ENCODE measurements around the gene NFKBIE.
"Not testable (repeated sequence)": the region's sequence is repeated elsewhere in the genome, so short reads cannot be mapped to it uniquely, and the experiment has no call there.

Gene NFKBIE

DNA sequence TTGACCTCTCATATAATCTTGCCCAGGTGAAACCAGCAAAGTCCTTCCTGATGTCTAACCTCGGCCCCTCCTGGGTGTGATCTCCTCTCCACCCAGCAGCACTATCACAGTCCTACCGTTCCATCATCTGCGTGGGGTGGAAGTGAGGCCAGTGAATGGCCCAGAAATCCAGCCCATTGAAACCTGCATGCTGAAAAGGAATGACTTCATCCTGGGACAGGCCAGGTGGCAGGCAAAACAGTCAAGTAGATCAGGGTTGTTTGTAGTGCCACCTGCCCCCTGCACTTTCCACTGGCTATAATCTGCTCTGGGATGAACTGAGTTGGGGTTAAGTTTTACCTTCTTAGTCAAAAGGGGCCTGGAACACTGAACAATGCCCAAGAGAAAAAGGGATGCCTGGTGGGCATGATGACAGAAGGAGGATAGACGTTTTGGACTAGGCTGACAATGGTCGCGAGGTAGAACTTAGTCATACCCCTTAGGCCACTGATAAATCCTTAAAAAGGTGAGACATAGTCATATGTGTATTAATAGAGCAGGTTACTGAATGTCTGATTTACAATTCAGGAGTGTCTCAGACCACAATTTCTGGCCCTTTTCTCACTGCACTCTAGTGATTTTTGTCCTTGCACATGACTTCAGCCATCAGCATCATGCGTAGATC is 26.5 kb downstream of the NFKBIE start:
- DNase-seq, result no peak

DNA sequence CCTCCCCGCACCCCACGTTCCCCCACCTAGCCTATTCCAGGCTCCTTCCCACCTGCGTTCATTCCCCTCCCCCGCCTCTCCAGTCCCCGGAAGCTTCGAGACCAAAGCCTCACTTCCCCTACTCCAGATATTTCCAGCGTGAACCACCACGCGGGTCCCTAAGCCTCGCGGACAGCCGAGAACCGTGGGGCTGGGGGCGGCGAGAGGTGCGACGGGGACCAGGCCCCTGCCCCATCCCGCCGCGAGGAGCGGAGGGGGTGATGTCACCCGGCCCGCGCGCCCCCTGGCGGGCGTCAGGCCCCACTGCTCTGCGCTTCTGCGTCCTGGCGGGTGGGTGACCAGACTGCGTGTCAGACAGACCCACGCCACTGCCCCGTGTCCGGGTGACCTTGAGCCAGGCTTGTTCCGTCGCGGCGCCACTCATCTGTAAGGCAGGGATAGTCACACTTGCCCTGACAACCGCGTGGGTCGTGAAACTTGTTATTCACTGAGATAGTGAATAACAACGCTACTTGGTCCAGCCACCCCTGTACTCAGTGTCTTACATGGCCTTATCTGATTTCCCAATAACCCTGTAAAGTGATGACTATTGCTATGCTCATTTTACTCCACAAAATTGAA is 27.4 kb downstream of the NFKBIE start:
- DNase-seq, result peak; percentile 56

DNA sequence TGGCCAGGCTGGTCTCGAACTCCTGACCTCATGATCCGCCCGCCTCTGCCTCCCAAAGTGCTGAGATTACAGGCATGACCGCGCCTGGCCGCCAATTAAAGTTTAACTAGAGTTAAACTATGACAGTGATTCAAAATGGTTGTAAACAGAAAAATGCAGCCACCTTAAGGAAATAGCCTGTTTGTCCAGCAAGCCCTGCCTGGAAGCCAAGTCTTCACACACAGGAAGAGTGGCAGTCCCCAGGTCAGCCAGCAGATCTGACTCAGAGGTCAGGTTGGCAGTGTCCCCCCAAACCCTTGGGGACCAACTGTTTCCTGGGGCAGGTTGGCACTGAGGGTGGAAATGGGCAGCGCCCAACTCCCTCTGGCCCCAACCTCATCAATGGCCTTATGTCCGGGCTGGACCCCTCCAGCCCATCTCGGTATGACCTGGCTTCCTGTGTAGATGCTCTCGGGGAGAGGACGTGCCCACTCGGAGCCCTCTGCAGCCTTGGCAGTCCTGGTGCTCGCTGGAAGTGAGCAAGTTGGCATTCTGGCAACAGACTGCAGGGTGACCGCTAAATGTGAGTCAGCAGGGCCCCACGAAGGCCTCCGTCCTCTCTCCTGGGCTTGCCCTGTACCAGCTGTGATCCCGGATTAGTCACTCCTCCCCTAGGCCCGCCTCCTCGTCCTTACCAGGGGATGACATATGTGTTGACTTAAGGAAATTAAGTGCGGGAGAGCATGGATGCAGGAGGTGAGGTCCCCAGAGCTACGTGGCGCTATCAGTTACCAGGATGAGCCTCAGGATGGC is 28.1 kb downstream of the NFKBIE start:
- peak; percentile 72 for DNase-seq

DNA sequence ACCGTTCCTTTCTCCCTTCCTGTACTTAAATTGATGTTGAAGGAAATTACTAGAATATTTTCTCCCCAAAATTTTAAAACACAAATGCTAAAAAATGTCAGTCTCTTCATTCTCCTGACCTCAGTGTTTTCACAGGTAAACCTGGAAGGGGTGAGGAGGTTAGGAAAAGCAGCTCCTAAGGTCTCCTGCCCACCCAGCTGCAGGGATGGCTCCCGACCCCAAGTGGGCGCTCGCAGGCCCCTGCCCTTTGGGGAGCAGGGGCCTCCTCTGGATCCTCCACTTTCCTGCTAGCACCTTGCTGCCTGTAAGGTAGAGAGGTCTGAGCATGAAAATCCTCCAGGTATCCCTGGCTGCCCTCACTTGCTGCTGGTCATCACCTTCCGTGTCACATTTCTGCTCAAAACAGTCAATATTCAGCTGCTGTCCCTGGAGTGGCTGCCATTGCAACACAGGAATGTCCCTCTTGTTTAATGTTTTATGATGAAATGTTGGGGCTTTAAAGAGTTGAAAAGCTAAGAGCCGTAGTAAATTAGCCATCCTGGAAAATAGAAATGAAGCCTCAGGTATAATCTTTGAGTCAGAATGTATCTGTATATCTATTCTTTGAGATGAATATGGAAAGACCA is 29.3 kb downstream of the NFKBIE start:
- DNase-seq, result no peak

- DNase-seq, result no peak
Observed at GRCh38 chr6:44235269-44235668, 30.1 kb downstream of the NFKBIE start.

- no peak for DNase-seq
Observed at GRCh38 chr6:44234101-44235025, 31.0 kb downstream of the NFKBIE start.

GRCh38 chr6:44233567-44234100 is 31.7 kb downstream of the NFKBIE start:
- DNase-seq, result no peak

DNA sequence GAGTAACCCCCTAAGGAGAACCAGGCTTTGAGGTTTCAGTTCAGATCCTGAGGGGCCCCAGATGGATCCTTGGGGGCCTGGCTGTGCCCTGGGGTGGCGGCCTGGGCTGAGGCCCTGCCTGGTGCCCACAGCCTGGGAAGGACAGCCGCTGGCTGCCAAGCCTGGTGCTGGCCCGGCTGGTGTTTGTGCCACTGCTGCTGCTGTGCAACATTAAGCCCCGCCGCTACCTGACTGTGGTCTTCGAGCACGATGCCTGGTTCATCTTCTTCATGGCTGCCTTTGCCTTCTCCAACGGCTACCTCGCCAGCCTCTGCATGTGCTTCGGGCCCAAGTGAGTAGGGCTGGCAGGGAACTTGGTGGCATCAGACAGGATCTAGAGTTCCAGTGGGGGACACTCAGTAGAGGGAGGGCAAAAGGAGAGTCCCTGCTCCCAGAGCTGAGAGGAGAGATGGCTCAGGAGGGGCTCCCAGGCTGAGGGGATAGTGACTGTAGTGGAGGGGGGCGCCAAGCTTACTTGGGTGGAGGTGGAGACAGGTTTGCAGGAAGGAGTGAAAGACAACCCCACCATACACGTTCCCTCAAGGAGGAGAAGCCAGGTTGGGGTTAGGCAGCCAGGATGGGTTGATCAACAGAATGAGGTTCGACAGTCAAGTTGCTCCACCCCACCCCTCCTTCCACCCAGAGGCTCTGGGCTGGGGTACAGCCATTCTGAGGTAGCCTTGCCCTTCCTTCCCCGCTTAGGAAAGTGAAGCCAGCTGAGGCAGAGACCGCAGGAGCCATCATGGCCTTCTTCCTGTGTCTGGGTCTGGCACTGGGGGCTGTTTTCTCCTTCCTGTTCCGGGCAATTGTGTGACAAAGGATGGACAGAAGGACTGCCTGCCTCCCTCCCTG is 32.4 kb downstream of the NFKBIE start:
- DNase-seq, result no peak

GRCh38 chr6:44231426-44231825 is 33.9 kb downstream of the NFKBIE start:
- not testable (repeated sequence) for DNase-seq

DNA sequence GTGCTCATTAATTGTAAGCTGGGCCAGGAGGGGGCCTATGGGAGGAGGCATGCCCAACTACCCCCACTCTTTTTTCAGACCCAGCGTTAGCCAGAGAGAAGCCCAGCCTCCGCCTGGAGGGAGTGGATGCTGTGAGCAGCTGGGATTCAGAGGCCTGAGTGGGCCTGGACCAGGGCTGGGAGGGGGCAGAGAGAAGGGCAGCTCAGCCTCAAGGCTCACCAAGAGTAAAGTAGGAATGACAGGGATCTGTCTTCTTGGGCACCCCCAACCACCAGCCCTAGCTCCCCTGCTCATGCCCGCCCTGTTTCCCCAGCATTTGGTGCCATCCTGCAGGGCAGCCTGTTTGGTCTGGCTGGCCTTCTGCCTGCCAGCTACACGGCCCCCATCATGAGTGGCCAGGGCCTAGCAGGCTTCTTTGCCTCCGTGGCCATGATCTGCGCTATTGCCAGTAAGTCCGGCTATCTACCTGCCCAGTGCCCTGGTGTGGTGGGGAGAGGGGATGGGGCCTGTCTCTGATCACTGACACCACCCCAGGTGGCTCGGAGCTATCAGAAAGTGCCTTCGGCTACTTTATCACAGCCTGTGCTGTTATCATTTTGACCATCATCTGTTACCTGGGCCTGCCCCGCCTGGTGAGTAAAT is 35.2 kb downstream of the NFKBIE start:
- DNase-seq, result no peak

GRCh38 chr6:44229376-44230033 is 35.8 kb downstream of the NFKBIE start:
- DNase-seq, result no peak

- DNase-seq, result no peak
Observed at GRCh38 chr6:44228836-44229235, 36.5 kb downstream of the NFKBIE start.

DNA sequence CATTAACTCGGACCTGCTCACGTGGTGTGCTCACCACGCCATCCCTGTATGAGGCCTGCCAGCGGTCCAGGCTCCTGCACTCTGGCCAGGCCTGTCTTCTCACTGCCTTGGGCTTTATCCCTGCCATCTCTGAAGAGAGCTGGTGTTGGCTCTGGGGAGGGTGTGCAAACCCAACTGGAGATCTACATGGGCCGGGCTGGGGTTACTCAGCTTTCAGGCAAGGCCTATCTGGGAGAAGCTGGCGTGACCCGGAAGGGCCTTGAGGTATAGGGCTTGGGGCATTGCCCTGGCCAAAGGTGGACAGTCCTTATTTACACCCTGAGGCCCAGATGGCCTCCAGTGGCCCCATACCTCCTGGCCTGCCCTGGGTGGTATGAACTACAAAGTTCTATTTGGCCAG is 36.9 kb downstream of the NFKBIE start:
- DNase-seq, result no peak

DNA sequence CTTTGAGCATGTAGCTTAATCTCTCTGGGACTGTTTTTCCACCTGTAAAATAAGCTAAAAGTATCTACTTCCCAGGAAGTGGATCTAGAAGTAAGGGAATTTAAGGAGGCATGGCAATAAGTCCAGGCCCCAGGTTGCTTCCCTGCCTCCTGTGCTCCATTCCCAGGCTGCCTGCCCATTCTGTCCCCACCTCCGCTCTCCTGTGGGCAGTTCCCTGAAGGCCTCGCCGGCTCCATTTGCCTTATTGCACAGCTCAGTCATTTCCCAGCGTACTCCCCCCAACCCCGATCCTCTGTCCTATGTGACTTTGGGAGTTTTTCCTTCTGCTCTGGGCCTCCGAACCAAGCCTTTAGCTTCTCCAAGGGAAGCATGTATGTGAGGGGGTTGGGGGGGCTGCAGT is 37.3 kb downstream of the NFKBIE start:
- no peak for DNase-seq

DNA sequence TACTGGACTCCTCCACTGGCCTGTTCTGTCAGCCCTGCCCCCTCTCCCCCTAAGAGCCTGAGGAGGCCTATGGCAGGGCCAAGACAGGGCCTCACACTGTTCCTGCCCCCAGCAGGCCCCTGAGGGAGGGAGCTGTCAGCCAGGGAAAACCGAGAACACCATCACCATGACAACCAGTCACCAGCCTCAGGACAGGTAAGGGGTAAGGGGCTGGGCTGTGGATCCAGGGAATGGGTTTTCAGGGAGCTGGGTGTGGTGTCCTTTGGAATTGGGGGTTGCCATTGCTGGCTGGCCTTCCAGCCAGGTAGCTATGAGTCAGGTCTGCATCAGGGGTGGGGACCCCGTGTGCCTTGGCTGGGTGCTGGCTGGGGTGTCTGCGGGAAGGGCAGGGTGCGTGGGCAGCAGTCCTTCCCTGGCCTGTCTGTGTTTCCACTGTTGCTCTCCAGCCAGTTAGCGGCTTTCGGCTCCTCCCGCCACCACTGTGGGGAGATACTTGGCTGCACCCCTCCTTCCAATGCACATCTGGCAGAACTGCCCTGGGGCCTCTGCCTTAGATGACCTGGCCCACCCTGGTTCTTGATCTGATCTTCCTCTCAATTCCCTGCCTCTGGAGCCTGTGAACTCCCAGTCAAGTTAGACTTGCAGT is 38.1 kb downstream of the NFKBIE start:
- no peak for DNase-seq

GRCh38 chr6:44226368-44227147 is 38.8 kb downstream of the NFKBIE start:
- no peak for DNase-seq

DNA sequence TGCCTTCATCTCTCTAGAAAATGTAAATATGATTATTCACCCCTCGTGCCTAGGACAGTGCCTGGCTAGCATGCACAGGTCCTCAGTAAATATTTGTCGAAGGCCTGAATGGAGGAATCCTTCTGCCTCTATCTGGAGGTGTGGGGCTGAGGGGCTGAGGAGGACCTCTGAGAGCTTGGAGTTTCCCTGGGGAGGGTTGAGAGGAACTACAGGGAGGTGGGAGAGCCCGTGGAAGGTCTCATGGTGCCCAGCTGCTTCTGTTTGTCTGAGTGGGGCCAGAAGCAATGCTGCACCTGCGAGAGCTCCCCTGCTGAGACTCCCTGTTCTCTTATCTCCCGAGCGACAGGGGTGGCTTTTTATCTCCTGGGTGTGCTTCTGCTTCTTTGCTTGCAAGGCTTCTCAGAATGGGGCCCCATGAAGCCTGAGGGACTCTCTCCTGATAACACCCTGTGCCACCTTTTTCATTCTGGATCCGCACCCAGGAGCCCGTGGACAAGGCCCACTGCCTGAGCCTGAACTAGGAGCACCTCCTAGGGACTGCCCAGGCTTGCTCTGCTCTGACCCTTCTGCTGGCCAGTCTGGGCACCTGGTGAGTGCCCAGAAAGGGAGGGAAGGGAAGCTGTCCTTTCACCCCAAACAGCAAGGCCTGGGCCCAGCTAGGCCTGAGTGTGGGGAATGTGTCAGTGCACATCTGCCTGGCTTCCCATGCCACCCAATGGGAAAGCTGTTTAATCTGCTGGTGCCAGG is 39.6 kb downstream of the NFKBIE start:
- DNase-seq, result no peak

DNA sequence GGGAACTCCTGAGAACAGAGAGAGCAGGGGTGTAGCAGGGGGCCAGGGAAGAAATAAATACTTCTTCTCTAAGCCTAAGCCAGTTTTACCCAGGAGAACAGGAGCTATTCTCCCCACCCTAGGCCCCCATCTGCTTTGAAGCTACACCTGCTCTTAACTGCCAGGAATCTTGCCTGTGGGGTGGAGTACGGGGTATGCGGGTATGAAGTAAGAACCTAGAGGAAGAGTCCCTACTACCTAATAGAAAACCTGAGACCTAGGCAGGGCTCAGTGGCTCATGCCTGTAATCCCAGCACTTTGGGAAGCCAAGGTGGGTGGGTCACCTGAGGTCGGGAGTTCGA is 40.4 kb downstream of the NFKBIE start:
- DNase-seq, result no peak
